NCI-H1694 treated with DMSO at 0.1 percent for 48 hours (cell line): ENCODE measurements around the gene HIRIP3.
A peak's percentile ranks its signal among the peaks of the same experiment; 100 is the strongest.

ENCODE experiments used
- DNase-seq: peaks from one replicate; lab custom pipeline; 2025; lab: John Stamatoyannopoulos, UW

The HIRIP3 gene

DNA sequence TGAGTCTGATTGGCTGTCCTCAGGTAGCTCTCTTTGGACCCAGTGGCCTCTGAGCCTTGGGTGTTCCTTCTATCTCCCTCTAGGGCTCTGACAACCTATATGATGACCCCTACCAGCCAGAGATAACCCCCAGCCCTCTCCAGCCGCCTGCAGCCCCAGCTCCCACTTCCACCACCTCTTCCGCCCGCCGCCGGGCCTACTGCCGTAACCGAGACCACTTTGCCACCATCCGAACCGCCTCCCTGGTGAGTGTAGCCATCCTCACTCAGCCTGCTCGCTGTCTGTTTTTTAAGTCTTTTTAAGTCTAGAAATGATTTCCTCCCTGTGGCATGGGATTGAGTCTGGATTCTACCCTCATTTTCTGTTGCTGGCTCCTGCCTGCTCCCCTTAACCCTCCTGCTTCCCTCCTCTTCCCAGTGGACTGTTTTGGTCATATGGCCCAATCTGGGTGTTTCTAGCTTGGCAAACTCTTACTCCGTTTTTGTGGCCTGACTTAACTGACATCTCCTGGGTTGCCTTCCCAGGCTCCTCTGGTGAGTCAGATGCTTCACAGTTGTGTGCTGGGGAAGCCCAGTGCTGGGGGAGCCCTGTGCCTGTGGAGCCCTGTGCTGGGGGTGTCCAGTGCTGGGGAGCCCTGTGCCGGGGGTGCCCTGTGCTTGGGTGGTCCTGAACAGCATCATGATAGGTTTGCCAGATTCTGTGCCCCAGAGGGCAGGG is 11.8 kb downstream of the HIRIP3 start:
- DNase-seq: no peak

DNA sequence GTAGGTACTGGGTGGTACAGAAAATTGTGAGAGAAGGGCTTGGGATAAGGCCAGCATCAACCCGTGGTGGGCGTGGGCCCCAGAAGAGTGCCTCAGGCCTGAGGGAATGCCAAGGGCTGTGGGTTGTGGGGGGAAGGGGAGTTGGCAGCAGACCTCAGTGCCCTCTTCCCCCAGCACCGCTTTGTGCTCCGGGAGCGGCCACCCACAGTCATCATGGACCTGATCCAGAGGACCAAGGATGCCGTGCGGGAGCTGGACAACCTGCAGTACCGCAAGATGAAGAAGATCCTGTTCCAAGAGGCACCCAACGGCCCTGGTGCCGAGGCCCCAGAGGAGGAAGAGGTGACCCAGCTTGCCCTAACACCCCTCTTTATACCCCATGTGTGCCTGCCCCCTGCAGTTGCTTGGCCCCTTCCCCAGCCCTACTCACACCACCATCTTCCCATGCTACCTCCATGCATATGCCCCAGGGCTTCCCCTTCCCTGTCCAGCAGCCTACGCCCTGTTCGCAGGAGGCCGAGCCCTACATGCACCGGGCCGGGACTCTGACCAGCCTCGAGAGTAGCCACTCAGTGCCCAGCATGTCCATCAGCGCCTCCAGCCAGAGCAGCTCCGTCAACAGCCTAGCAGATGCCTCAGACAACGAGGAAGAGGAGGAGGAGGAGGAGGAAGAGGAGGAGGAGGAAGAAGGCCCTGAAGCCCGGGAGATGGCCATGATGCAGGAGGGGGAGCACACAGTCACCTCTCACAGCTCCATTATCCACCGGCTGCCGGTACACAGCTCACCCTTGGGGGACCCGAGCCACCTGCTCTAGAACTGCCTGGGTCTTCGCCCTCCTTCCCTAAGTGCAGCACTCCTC is 12.6 kb downstream of the HIRIP3 start:
- DNase-seq: no peak

DNA sequence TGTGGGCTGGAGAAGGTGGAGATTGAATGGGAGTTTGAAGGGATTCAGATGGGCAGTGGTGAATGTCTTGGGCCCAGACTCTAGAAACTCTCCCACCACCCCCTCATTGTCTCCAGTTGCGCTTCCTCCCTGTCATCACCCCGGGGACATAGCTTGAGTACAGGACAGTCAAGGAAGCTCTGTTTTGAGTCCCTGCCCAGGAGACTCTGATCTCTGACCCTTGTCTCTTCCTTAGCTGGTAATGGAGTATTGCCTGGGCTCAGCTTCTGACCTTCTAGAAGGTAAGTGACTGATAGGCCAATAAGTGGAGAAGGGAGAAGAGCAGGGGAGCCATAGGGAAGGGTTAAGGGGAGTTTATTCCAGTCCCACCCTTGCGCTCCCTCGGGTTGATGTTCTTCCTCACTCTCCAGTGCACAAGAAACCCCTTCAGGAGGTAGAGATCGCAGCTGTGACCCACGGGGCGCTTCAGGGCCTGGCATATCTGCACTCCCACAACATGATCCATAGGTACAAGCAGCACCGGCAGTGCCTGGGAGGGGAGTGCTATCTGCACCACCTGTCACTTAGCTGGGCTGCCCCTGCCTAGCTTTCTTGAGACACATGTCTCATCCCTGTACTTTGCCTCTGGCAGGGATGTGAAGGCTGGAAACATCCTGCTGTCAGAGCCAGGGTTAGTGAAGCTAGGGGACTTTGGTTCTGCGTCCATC is 16.7 kb downstream of the HIRIP3 start:
- no peak for DNase-seq

DNA sequence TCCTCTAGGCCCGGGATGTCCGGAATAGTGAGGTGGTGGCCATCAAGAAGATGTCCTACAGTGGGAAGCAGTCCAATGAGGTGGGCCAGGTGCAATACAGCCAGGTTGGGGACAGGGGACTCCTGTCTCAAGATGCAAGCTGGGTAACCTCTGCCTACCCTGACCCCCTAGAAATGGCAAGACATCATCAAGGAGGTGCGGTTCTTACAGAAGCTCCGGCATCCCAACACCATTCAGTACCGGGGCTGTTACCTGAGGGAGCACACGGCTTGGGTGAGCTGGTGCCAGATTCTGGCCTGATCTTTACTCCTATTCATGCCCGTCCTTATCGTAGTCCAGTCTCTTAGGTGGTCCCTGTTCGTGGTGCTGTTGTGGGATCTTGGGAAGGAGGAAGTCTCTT is 17.3 kb downstream of the HIRIP3 start:
- no peak for DNase-seq

DNA sequence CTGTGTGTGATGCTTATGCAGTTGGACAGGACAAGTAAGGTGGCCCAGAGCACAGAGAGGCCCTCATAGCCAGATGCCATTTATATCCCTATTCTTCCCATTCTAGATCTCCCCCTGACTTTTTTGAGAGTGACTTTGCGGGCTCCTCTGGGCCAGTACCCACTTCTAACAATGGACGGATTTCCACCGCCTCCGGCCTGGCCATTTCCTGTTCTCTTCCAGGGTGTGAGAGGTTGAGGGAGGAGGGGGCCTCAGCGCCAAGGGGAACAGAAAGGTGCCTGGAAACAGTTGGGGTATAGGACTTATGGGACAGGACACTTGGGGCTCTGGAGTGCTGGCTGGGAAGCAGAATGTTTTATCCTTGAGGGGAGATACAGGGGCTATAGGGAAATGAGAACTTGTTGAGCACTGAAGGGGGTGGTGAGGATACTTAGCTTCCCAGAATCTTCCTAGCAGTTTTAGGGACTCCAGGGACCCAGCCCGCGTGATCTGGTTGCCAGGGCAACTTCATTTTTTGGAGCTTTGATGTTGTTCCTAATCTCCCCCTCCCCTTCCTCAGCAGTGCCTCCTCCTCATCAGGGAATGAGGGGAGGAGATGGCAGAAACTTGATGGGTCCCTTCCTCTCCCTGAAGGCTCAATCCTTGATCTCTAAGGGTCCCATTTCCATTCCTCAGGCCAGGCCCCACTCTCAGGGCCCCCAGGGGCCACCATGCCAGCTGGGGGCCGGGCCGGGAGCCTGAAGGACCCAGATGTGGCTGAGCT is 18.2 kb downstream of the HIRIP3 start:
- DNase-seq: no peak

DNA sequence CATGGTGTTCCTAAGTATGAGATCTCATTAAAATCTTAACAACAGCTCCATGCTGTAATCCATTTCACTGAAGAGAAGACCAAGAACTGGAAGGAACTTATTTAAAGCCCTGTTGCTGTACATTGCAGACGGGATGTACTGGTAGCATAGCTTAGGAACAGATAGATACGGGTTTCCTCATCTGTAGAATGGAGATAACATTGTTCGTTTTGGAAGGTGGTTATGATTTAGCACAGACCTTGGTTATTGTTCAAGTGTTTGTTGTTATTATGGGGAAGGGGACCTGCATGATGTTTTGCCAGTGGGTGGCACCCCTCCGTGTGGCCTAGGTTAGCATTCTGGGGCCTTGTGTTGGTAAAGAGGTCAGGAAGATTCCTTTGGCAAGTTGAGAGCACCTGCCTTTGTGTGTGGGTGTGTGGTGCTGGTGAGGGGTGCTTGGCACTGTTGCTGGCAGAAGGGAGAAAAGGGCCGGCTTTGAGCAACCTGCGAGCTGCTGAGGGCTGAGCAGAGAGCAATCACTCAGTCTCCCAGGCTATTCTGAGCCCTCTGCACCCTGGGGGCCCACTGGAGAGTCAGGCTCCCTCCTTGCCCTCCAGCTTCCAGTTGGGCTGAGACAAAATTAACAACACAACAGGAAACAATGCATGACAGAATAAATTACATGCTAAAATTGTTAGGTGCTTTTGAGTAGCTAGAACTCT is 19.5 kb downstream of the HIRIP3 start:
- DNase-seq: no peak

DNA sequence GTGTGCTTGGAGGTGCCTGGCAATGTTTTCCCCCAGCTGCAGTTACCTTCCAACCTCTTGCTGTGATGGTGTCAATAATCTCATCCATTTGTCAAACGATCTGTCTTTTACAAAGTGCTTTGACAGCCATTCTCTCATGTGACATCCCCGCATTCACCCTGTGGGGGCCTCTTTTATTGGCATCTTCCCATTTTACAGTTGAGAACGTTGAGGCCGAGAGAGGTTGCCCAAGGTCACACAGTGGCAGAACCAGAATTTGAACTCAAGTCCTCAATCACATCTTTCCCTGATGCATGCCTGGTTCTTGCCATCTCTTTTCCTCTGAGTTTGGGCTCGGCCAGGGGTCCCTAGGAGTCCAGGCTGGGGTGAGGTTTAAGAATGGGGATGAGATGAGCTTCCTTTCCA is 20.3 kb downstream of the HIRIP3 start:
- DNase-seq: no peak

DNA sequence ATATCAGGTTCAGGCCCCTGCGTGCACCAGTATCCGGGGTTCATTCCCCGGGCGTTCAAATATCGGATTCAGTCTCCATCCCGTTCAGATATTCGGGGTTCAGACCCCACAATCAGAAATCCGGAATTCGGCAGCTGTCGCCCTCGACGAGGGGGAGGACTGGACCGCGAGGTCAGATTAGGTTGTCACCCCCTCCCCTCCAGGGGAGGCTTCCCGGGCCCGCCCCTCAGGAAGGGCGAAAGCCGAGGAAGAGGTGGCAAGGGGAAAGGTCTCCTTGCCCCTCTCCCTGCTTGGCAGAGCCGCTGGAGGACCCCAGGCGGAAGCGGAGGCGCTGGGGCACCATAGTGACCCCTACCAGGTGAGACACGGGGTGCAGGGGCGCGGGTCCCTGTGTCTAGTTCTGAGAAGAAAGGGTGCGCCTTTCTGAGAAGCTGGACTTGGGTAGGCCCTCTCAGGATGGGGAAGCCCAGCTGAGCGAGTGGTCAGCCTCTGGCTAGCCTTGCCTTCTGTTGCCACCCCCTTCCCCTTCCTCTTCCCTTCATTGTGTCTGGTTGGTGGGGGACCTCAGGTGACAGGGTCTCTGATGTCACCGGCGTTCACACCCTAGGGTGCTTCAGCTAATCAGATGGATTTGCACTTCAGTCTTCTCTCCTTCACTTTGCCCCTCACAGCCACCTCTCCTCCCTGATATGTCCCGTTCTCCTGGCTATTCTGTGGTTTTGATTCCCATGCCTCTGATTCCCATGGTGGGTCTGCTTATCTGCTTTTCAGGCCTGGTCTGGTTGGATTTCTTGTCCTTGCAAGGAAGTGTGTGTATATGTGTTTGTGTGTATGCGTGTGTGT is 20.9 kb downstream of the HIRIP3 start:
- no peak for DNase-seq

DNA sequence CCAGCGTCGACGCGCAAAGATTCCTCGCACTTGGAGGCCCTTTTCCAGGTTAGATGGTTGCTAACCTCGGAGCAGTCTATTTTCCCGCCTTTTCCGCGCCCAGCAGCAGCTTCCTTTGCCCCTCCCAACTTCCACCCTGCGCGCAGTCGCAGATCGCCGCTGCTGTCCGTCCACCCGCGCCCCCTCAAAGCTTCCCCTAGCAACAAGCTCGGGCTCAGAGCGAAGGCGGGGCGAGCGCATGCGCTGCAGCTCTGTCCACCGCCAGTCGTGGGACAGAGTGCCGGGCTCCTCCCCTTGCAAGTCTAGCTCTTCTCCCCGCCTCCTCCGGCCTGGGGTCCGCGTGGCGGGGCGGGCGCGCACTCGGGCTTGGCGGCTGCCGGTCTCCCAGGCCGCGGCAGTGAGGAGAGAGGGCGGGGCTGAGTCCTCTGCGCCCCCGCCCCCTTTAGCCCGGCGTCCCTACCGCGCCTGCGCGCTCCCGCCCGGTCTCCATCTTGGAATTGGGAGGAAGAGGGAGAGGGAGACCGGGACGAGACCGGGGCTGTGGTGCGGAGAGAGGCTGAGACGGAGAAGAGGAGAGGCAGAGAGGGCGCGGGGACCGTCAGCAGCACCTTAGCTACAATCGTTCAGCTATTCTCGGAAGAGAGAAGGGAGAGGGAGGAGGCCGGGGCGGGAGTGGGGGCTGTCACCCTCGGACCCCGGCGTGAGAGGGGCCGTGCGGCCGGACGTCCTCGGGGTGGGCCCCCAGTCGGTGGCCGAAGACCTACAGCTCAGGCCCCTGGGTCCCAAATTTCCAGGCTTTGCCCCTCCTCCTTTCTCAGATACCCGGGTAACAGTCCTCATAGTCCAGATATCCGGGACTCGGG is 21.8 kb downstream of the HIRIP3 start, which contains the start of gene TAOK2:
Gene TAOK2, plus strand, starts transcription at position 485 of the 863 bp plus-strand sequence. CDS start 3,905 bp downstream, outside the sequence.
- peak; percentile 86 for DNase-seq

DNA sequence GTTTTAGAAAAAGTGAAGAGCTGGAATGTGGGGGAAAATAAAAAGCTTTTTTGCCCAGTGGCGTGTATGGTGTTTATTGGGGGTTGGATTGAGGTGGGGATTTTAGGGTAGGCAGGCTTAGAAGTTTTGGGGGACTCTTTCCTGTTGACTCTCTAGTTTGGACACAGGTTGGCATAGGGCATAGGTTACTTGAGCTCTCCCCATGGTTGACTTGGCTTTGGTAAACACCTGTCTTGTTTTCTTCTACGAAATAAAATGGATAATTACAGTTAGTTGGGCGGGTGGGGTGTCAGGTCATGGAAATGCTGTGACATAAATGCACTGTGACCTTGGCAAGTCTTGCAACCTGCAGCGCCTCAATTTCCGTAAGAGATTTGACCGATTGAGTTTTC is 22.4 kb downstream of the HIRIP3 start:
- no peak for DNase-seq

DNA sequence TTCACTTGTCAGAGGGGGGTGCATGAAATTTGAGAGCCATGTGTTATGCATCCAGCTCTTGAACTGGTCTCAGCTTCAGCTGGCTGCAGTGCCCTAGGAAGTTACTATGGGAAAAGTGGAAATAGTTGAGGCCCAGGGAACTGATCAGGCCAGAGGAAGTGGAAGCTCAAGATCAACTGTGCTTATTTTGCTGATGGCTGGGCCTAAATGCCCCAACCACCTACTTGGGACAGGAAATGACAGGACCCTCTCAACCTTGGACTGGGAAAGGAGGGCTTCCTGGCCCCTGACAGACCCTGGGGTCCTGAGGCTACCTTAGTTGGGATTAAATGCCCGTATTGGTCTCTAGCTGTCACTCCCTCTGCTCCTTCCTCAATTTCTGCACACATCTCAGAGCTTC is 22.9 kb downstream of the HIRIP3 start:
- DNase-seq: no peak

DNA sequence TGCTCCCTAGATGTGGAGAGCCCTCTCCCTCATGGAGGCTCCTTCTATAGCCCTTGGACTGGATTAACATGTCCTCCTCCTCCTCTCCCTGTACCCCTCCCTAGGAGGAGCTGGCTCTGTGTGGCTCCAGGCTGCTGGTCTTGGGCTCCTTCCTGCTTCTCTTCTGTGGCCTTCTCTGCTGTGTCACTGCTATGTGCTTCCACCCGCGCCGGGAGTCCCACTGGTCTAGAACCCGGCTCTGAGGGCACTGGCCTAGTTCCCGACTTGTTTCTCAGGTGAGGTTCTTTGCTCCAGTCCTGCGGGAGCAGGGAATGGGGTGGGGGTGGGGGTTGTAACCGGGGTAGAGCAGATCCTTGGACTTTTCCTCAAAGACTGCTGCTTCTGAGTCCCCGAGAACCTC is 24.1 kb downstream of the HIRIP3 start:
- DNase-seq: no peak

DNA sequence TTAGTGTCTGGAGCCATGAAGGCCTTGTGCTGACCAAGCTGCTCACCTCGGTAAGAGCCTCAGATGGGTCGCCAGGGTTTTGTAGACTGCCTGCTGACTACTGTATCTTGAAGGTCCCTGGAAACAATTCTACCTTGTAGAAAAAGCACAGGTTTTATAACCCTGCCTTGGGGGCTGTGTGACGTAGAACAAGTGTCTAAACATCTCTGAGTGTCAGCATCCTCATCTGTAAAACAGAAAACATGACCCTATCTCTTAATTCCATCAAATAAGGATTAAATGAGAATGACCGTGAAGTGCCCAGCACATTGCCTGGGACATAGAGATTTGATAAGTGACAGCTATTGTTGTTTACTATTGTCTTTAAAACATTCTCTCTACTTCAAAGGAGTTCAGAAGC is 27.2 kb downstream of the HIRIP3 start:
- no peak for DNase-seq

DNA sequence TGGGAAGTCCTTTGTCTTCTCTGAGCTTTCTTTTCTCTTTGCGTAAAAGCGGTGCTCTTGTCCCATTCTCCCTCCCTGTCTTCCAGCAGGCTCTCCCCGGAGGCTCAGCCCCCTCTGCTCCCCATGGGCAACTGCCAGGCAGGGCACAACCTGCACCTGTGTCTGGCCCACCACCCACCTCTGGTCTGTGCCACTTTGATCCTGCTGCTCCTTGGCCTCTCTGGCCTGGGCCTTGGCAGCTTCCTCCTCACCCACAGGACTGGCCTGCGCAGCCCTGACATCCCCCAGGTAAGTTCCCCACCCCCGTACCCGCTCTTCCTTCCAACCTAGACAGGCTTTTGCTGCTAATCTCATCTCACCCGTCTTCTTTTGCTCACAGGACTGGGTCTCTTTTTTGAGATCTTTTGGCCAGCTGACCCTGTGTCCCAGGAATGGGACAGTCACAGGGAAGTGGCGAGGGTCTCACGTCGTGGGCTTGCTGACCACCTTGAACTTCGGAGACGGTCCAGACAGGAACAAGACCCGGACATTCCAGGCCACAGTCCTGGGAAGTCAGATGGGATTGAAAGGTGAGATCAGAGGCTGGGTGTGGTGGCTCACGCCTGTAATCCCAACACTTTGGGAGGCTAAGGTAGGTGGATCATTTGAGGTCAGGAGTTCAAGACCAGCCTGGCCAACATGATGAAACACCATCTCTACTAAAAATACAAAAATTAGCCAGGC is 32.2 kb downstream of the HIRIP3 start:
- no peak for DNase-seq

DNA sequence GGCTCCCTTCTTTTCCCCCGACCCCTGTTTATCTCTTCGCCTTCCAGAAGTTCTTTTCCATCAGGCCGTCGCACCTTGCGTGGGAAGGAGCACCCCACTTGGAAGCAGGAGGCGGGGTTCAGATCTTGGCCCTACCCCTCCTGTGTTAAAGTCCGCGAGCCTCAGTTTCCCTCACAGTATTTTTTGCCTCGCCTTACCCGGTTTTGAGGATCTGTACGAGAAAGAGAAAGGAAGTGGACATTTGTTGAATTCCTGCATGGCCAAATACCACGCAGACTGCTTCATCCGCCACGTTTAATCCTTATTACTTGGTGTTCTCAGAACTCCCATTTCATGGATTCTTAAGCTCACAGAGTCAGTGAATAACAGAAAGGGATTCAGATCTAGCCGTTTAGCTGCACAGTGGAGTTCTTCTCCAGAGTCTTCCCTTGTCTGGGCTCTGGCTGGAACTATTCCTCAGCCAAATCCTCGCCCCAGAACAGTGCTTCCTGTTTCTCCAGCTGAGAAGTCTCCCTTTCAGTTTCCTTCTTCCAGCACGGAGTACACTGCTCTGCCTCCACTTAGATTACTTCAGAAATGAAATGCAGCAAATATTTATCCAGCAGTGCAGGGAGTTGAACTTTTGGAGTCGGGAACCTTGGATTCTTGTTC is 32.9 kb downstream of the HIRIP3 start:
- DNase-seq: no peak

DNA sequence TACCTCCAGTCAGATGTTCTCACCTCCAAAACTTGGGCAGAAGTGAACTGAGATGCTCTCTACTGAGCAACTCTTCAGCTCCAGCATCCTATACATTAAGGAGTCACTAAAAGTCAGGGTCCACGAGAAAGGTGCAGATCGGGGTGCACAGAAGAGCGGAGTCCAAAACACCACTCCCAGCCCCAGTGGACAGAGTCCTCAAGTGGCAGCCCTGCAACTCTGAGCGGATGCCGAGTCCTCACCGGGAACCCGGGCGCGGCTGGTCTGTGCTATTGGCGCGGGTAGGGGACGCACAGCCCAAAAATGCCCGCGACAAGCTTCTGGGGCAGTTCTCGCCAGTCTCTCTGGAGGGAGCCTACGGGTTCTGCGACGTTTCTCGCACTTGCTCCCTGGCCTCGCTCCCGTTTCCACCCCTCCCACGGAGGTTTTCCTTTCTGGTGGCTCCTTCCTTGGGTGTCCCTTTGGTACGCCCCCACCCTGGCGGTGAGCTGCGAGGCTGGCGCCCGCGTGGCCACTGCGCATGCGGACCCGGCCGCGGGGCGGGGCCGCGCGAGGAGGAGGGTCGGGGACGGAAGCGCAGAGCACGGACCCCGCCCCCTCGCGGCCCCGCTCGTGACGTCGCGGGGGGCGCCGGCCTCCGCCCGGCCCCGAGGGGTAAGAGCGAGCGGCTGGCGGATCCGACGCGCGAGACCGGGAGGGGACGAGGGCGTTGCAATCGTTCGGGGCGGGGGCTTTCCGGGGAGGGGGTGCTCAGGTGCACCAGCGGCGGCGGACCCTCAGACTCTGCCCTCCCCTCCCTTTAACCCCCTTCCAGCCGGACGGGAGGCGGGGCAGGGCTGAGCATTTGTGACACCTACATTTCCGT is 33.7 kb downstream of the HIRIP3 start, which contains the start of gene TMEM219:
Gene TMEM219, plus strand, starts transcription at position 601 of the 865 bp plus-strand sequence. CDS start 1,065 bp downstream, outside the sequence.
- peak; percentile 68 for DNase-seq

DNA sequence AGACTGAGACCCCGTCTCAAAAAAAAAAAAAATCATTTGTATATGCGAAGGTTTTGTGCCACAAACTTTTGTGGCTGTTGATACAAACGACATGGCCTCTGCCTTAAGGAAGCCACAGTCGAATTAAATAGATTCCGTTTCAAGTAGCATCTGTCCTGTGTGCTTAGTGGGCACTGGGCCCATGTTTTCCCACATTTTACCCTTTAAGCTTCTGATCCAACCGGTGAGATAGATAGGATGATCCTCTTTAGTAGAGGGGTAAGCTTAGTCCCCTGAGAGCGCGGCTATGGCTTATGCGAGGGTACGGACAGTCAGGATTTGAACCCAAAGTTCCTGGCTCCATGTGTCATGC is 34.3 kb downstream of the HIRIP3 start:
- peak; percentile 10 for DNase-seq
